DND-41 (cell line): ENCODE data around the gene PRR19.

ENCODE experiments used
- ATAC-seq: fragments of 200-7000 bp; cut with Tn5 transposase; 3 replicates; pipeline ENCODE4 v1.9.1; 2021; ENCODE audit warnings: low read depth; ENCODE audit not compliant: insufficient read depth
- DNase-seq: peaks from one replicate; pipeline ENCODE4 v3.0.0-alpha.2; 2020
- H2AFZ ChIP-seq: 2 replicates; pipeline ENCODE4 v1.6.0; 2012; ENCODE audit warnings: low read depth, low read length
- H3K27ac ChIP-seq: 2 replicates; pipeline ENCODE4 v1.5.1; 2012; ENCODE audit warnings: low read length, inconsistent platforms
- H3K27me3 ChIP-seq: fragments of 200-600 bp; sonication (generic); 2 replicates; pipeline ENCODE4 v1.6.0; 2012; ENCODE audit warnings: low read length, mild to moderate bottlenecking, inconsistent platforms; ENCODE audit not compliant: insufficient read depth, poor library complexity
- H3K36me3 ChIP-seq: 2 replicates; pipeline ENCODE4 v1.5.1; 2012; ENCODE audit warnings: low read length, inconsistent platforms; ENCODE audit not compliant: insufficient read depth
- H3K4me1 ChIP-seq: 2 replicates; pipeline ENCODE4 v1.5.1; 2012; ENCODE audit warnings: mild to moderate bottlenecking, low read length; ENCODE audit not compliant: insufficient read depth
- H3K4me2 ChIP-seq: 2 replicates; pipeline ENCODE4 v1.6.0; 2012; ENCODE audit warnings: mild to moderate bottlenecking, moderate library complexity, low read length, inconsistent platforms; ENCODE audit not compliant: insufficient read depth
- H3K4me3 ChIP-seq, 2 experiments: fragments of 200-600 bp in 1 of 2; shearing (Covaris generic) in 1 of 2; 2 replicates each; pipeline ENCODE4 v1.5.1; 2012 to 2016; ENCODE audit warnings: inconsistent platforms in 2 of 2, low read length in 2 of 2, mild to moderate bottlenecking in 2 of 2, low read depth in 1 of 2, moderate library complexity in 1 of 2
- H3K79me2 ChIP-seq: 2 replicates; pipeline ENCODE4 v1.6.0; 2012; ENCODE audit warnings: low read length, inconsistent platforms; ENCODE audit not compliant: insufficient read depth
- H3K9ac ChIP-seq: 2 replicates; pipeline ENCODE4 v1.6.0; 2012; ENCODE audit warnings: low read depth, mild to moderate bottlenecking, inconsistent platforms, low read length, moderate library complexity
- H3K9me3 ChIP-seq: 2 replicates; pipeline ENCODE4 v1.5.1; 2012; ENCODE audit warnings: low read length, moderate library complexity, mild to moderate bottlenecking, inconsistent platforms; ENCODE audit not compliant: insufficient read depth, severe bottlenecking
- H4K20me1 ChIP-seq: 2 replicates; pipeline ENCODE4 v1.6.0; 2012; ENCODE audit warnings: low read length; ENCODE audit not compliant: insufficient read depth
- CTCF ChIP-seq: IDR thresholded peaks from 2 replicates; pipeline ENCODE4 v1.5.1; 2012; ENCODE audit warnings: borderline replicate concordance, low read length, moderate library complexity, mild to moderate bottlenecking; ENCODE audit not compliant: poor library complexity, severe bottlenecking; ENCODE audit errors: extremely low read depth
- EZH2 ChIP-seq: IDR thresholded peaks from 3 replicates; pipeline ENCODE4 v1.6.1; 2012; ENCODE audit warnings: borderline replicate concordance, low read depth, mild to moderate bottlenecking, moderate library complexity, low read length, inconsistent platforms; ENCODE audit not compliant: severe bottlenecking

PRR19 gene

DNA sequence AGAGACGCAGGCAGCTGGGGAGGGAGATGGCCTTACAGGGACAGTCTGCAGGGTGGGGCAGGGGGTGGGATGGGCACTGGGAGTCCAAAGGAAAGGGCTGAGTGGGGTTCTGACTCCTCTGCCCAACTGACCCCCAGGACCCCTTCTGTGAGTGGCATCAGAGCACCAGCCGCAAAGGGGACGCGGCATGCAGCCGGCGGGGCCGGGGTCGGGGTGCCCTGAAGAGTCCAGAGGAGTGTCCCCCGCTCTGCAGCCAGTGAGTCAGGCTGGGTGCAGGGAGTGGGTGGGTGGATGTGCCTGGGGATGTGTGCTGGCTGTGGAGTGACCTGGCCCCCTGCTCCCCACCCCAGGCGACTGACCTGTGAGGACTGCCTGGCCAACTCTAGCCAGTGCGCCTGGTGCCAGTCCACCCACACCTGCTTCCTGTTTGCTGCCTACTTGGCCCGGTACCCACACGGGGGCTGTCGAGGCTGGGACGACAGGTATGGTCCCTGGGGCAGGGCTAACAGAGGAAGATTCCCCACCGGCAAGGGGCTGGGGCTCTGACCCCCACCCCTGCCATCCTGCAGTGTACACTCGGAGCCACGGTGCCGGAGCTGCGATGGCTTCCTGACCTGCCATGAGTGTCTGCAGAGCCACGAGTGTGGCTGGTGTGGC lies 49.3 kb downstream of the PRR19 start:
- DNase-seq (no peak), ATAC-seq (no peak)
- no peaks in the 10 kb centered on the region for H3K27me3 ChIP-seq
- no peak overlapping the region for H3K27ac ChIP-seq
- H3K4me2 ChIP-seq, result no peak overlapping the region
- no peaks in the 10 kb centered on the region for H3K9me3 ChIP-seq
- H2AFZ ChIP-seq, result no peak overlapping the region
- H3K4me3 ChIP-seq, result no peak overlapping the region
- peaks cover 32% of the 10 kb centered on the region for H3K36me3 ChIP-seq
- H4K20me1 ChIP-seq, result 0 out of 2 replicates have a peak, but pooled peaks cover 2% of the 10 kb centered on the region
- no peak for TF ChIP-seq EZH2
- no peak for TF ChIP-seq CTCF
- H3K9ac ChIP-seq, result no peak overlapping the region
- H3K4me1 ChIP-seq, result no peaks in the 10 kb centered on the region
- no peaks in the 10 kb centered on the region for H3K79me2 ChIP-seq

DNA sequence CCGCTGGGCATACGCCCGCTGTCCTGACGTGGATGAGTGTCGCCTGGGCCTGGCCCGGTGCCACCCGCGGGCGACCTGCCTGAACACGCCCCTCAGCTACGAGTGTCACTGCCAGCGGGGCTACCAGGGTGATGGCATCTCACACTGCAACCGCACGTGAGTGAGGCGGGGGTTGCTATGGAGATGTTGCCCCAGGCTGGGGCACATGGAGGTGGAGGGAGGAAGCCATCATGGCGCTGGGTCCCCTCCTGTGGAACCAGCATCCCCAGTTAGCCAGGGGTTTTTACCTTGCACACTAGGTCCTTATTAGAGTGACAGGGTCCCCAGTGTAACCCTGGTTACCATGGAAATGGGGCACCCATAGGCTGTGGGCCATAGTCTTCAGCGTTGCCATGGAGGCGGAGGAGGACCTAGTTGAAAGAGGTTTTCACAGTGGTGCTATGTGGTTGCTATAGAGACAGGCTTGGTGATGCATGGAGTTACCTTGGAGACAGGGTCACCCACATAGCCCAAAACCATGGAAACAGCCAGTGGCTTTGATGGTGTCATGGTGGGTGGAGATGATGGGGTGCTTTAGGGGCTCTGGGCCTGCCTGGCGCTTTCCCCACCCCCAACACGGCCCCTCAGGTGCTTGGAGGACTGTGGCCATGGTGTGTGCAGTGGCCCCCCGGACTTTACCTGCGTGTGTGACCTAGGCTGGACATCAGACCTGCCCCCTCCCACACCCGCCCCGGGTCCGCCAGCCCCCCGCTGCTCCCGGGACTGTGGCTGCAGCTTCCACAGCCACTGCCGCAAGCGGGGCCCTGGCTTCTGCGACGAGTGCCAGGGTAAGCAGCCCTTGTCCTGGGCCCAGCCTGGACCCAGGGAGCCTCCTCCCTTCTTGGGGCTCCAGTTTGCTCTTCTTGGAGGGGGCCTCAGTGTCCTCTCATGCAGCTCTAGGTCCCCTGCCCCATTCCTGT lies 50.6 kb downstream of the PRR19 start:
- Histone ChIP-seq H3K36me3 (peaks cover 44% of the 10 kb centered on the region), H3K27me3 (no peaks in the 10 kb centered on the region), H3K4me2 (no peak overlapping the region), H3K4me1 (no peaks in the 10 kb centered on the region), H4K20me1 (0 out of 2 replicates have a peak, but pooled peaks cover 2% of the 10 kb centered on the region), H3K79me2 (no peaks in the 10 kb centered on the region), H3K9me3 (no peaks in the 10 kb centered on the region), H3K4me3 (no peak overlapping the region), H2AFZ (no peak overlapping the region), H3K9ac (no peak overlapping the region), H3K27ac (no peak overlapping the region)
- no peak for ATAC-seq
- DNase-seq, result no peak
- no peak for TF ChIP-seq EZH2
- TF ChIP-seq CTCF, result no peak

GRCh38 chr19:42353341-42354015 lies 51.5 kb downstream of the PRR19 start:
- no peak overlapping the region for H2AFZ ChIP-seq
- H3K4me3 ChIP-seq, result no peak overlapping the region
- no peak for DNase-seq
- H4K20me1 ChIP-seq, result no peaks in the 10 kb centered on the region
- ATAC-seq, result no peak
- H3K4me1 ChIP-seq, result no peaks in the 10 kb centered on the region
- H3K27ac ChIP-seq, result no peak overlapping the region
- no peaks in the 10 kb centered on the region for H3K79me2 ChIP-seq
- no peak overlapping the region for H3K4me2 ChIP-seq
- H3K9ac ChIP-seq, result no peak overlapping the region
- no peaks in the 10 kb centered on the region for H3K27me3 ChIP-seq
- H3K9me3 ChIP-seq, result no peaks in the 10 kb centered on the region
- peaks cover 48% of the 10 kb centered on the region for H3K36me3 ChIP-seq
- TF ChIP-seq EZH2 (no peak), CTCF (no peak)
